GM23338 (cell line): ENCODE measurements around the gene TRIM68. TPM values are rescaled to one million over a fixed set of nuclear protein-coding genes. Genes with fewer than 3 reads are reported as not detected.

Source experiments
- ATAC-seq: fragments of 200-7000 bp; cut with Tn5 transposase; 3 replicates; pipeline ENCODE4 v1.9.1; 2020
- DNase-seq: peaks from one replicate; pipeline ENCODE4 v3.0.0-alpha.2; 2015; ENCODE audit warnings: low spot score
- H2AFZ ChIP-seq: fragments of 200-600 bp; sonication (generic); 2 replicates; pipeline ENCODE4 v1.8.0; 2016; ENCODE audit warnings: antibody characterized with exemption, mild to moderate bottlenecking, moderate library complexity
- H3F3A ChIP-seq: fragments of 200-600 bp; sonication (generic); replicated peaks from 2 replicates; pipeline ENCODE4 v1.8.0; 2017; ENCODE audit warnings: antibody characterized with exemption, mixed run types, low read depth
- H3K27ac ChIP-seq: fragments of 200-600 bp; sonication (generic); 2 replicates; pipeline ENCODE4 v1.6.1; 2016; ENCODE audit warnings: low read depth
- H3K27me3 ChIP-seq: fragments of 200-600 bp; sonication (generic); 2 replicates; pipeline ENCODE4 v1.8.0; 2016; ENCODE audit warnings: mild to moderate bottlenecking, mixed run types, moderate library complexity; ENCODE audit not compliant: insufficient read depth
- H3K36me3 ChIP-seq: fragments of 200-600 bp; sonication (generic); 2 replicates; pipeline ENCODE4 v1.8.0; 2016; ENCODE audit warnings: mild to moderate bottlenecking; ENCODE audit not compliant: insufficient read depth
- H3K4me1 ChIP-seq: fragments of 200-600 bp; sonication (generic); 2 replicates; pipeline ENCODE4 v1.8.0; 2016; ENCODE audit warnings: mild to moderate bottlenecking, moderate library complexity; ENCODE audit not compliant: insufficient read depth
- H3K4me2 ChIP-seq: fragments of 200-600 bp; sonication (generic); 2 replicates; pipeline ENCODE4 v1.7.1; 2017; ENCODE audit warnings: mixed run types
- H3K4me3 ChIP-seq: fragments of 200-600 bp; sonication (generic); 2 replicates; pipeline ENCODE4 v1.6.1; 2016; ENCODE audit warnings: mixed run types
- H3K79me2 ChIP-seq: fragments of 200-600 bp; sonication (generic); replicated peaks from 2 replicates; pipeline ENCODE4 v1.8.0; 2017; ENCODE audit warnings: mild to moderate bottlenecking; ENCODE audit not compliant: insufficient read depth
- H3K9me2 ChIP-seq: fragments of 200-600 bp; sonication (generic); 2 replicates; pipeline ENCODE4 v1.8.0; 2017; ENCODE audit not compliant: insufficient read depth
- H4K20me1 ChIP-seq: fragments of 200-600 bp; sonication (generic); replicated peaks from 2 replicates; pipeline ENCODE4 v1.8.0; 2017; ENCODE audit warnings: mild to moderate bottlenecking; ENCODE audit not compliant: insufficient read depth
- H3K27ac Mint-ChIP-seq: 2 replicates; pipeline ENCODE4 v1.8.0; 2020; ENCODE audit warnings: inconsistent platforms, mild to moderate bottlenecking, moderate library complexity, mixed read lengths
- H3K27me3 Mint-ChIP-seq: 3 replicates; pipeline ENCODE4 v1.8.0; 2022; ENCODE audit warnings: low read depth, mild to moderate bottlenecking, moderate library complexity, mixed read lengths, inconsistent platforms; ENCODE audit not compliant: insufficient read depth, poor library complexity
- H3K36me3 Mint-ChIP-seq: 3 replicates; pipeline ENCODE4 v1.8.0; 2021; ENCODE audit warnings: low read depth, mild to moderate bottlenecking, inconsistent platforms, moderate library complexity, mixed read lengths
- H3K4me1 Mint-ChIP-seq: 3 replicates; pipeline ENCODE4 v1.8.0; 2020; ENCODE audit warnings: mild to moderate bottlenecking, inconsistent platforms, mixed read lengths
- H3K4me3 Mint-ChIP-seq: 3 replicates; pipeline ENCODE4 v1.8.0; 2021; ENCODE audit warnings: moderate library complexity, mild to moderate bottlenecking, inconsistent platforms, mixed read lengths
- H3K9me3 Mint-ChIP-seq: 3 replicates; pipeline ENCODE4 v1.8.0; 2020; ENCODE audit warnings: moderate library complexity, mild to moderate bottlenecking, inconsistent platforms, mixed read lengths
- CREB1 ChIP-seq: fragments of 250-450 bp; sonication (Bioruptor Pico); IDR thresholded peaks from 2 replicates; pipeline ENCODE4 v1.5.0; 2020; ENCODE audit warnings: low read depth, mild to moderate bottlenecking, moderate library complexity
- CTCF ChIP-seq, 2 experiments: fragments of 200-600 bp in 1 of 2; sonication (generic) in 1 of 2; conservative IDR thresholded peaks; 2 replicates each; pipeline versions ENCODE4 v1.5.1 to v1.6.1; 2016 to 2017; ENCODE audit warnings: antibody characterized with exemption in 2 of 2, low read depth in 2 of 2, mild to moderate bottlenecking in 2 of 2, moderate library complexity in 1 of 2
- ETS1 ChIP-seq: IDR thresholded peaks from 2 replicates; pipeline ENCODE4 v1.6.1; 2016; ENCODE audit warnings: antibody characterized with exemption
- EZH2 ChIP-seq: fragments of 200-600 bp; sonication (generic); IDR thresholded peaks from one replicate; pipeline ENCODE4 v1.8.0; 2017; ENCODE audit warnings: antibody characterized with exemption, mild to moderate bottlenecking, low read depth; ENCODE audit not compliant: unreplicated experiment
- EZH2phosphoT487 ChIP-seq: fragments of 200-600 bp; sonication (generic); IDR thresholded peaks from one replicate; pipeline ENCODE4 v1.8.1; 2018; ENCODE audit warnings: antibody characterized with exemption; ENCODE audit not compliant: unreplicated experiment
- JUNB ChIP-seq: IDR thresholded peaks from one replicate; pipeline ENCODE4 v1.6.1; 2016; ENCODE audit warnings: antibody characterized with exemption; ENCODE audit not compliant: unreplicated experiment
- NANOG ChIP-seq: IDR thresholded peaks from 2 replicates; pipeline ENCODE4 v1.6.1; 2016; ENCODE audit warnings: antibody characterized with exemption, borderline replicate concordance
- POLR2AphosphoS5 ChIP-seq: IDR thresholded peaks from 2 replicates; pipeline ENCODE4 v1.6.1; 2016; ENCODE audit warnings: antibody characterized with exemption, low read depth
- REST ChIP-seq: IDR thresholded peaks from one replicate; pipeline ENCODE4 v1.6.1; 2018; ENCODE audit warnings: antibody characterized with exemption; ENCODE audit not compliant: unreplicated experiment
- STAT1 ChIP-seq: IDR thresholded peaks from one replicate; pipeline ENCODE4 v1.6.1; 2016; ENCODE audit warnings: antibody characterized with exemption; ENCODE audit not compliant: unreplicated experiment
- ZNF114 ChIP-seq: fragments of 250-450 bp; sonication (Bioruptor Pico); IDR thresholded peaks from 2 replicates; pipeline ENCODE4 v1.5.0; 2020; ENCODE audit warnings: mild to moderate bottlenecking, moderate library complexity
- ZNF331 ChIP-seq: fragments of 250-450 bp; sonication (Bioruptor Pico); IDR thresholded peaks from 2 replicates; pipeline ENCODE4 v1.5.0; 2020; ENCODE audit warnings: low read depth, mild to moderate bottlenecking, moderate library complexity
- ZNF462 ChIP-seq: fragments of 250-450 bp; sonication (Bioruptor Pico); IDR thresholded peaks from 2 replicates; pipeline ENCODE4 v1.5.0; 2020; ENCODE audit warnings: mild to moderate bottlenecking, moderate library complexity
- polyA plus RNA-seq: library from polyadenylated mRNA; unstranded; fragments of >200 nt; fragmentation: Nextera tagmentation; extraction: Ambion mirVana; gene quantifications from 2 replicates; pipeline ENCODE4 v1.2.1, GENCODE V29; 2016
- total RNA-seq: library from RNA; depleted of rRNA; stranded (reverse); fragments of >200 nt; shearing (Covaris generic); gene quantifications from 2 replicates; pipeline ENCODE4 v1.2.3, GENCODE V29; 2014

TRIM68 gene
- total and polyA plus RNA-seq, 2 experiments from 2014 or later = 1.6 to 5.7 TPM

GRCh38 chr11:4589017-4589416 is 19.0 kb downstream of the TRIM68 start:
- Histone ChIP-seq H3K9me2 (peaks cover 5% of the 10 kb centered on the region; the same call in 1 of the 2 replicates), H3F3A (no peaks in the 10 kb centered on the region), H3K4me1 (no peaks in the 10 kb centered on the region), H3K4me2 (no peak overlapping the region), H2AFZ (no peak overlapping the region), H3K4me3 (no peak overlapping the region), H4K20me1 (no peaks in the 10 kb centered on the region; the same call in 1 of the 2 replicates), H3K79me2 (no peaks in the 10 kb centered on the region), H3K27me3 (no peaks in the 10 kb centered on the region), H3K27ac (no peak overlapping the region), H3K36me3 (no peaks in the 10 kb centered on the region)
- TF ChIP-seq EZH2phosphoT487 (no peak), ZNF114 (CRISPR knock-in tag) (no peak), NANOG (no peak), STAT1 (no peak), CTCF (conservative IDR thresholded peaks at IDR 0.05; ENCODE audit: low read depth in 2 of 2) (no peak), JUNB (no peak), CREB1 (CRISPR knock-in tag) (no peak), ZNF462 (CRISPR knock-in tag) (no peak), ETS1 (no peak), ZNF331 (CRISPR knock-in tag) (no peak), POLR2AphosphoS5 (no peak), REST (no peak), EZH2 (no peak)
- H3K27me3 Mint-ChIP-seq = peaks cover 4% of the 10 kb centered on the region
- no peaks in the 10 kb centered on the region for H3K9me3 Mint-ChIP-seq
- no peaks in the 10 kb centered on the region for H3K4me1 Mint-ChIP-seq
- H3K36me3 Mint-ChIP-seq = no peaks in the 10 kb centered on the region
- no peak overlapping the region for H3K27ac Mint-ChIP-seq
- ATAC-seq (no peak), DNase-seq (no peak)
- no peak overlapping the region for H3K4me3 Mint-ChIP-seq
